ENCODE results near the gene ESAM.

GRCh38 chr11:124769806-124770774, 8.0 kb upstream of the ESAM start:
- TF ChIP-seq CTCF (IDR thresholded peaks at IDR 0.05) (no peak), ZFX (IDR thresholded peaks at IDR 0.05; ENCODE audit: borderline replicate concordance) (no peak)

Data from 22Rv1 (cell line).